ENCODE measurements around the gene TIMM29. TPM values are rescaled to one million over a fixed set of nuclear protein-coding genes. Genes with fewer than 3 reads are reported as not detected.

TIMM29 gene
- total RNA-seq, 6 experiments from 2014 or later: 18.0 to 25.0 (median 20.6) TPM

GRCh38 chr19:10922638-10923014 lies 6.0 kb upstream of the TIMM29 start:
- no peak overlapping the region for H3K4me3 Mint-ChIP-seq
- H3K9me3 Mint-ChIP-seq: no peaks in the 10 kb centered on the region
- H3K36me3 Mint-ChIP-seq (ENCODE audit: low read depth): peaks cover 16% of the 10 kb centered on the region
- peaks cover 7% of the 10 kb centered on the region for H3K4me1 Mint-ChIP-seq (ENCODE audit: low read depth)
- no peak for TF ChIP-seq CTCF (IDR thresholded peaks at IDR 0.05)
- H3K27ac Mint-ChIP-seq: no peak overlapping the region
- peaks cover 14% of the 10 kb centered on the region for H3K27me3 Mint-ChIP-seq (ENCODE audit: insufficient read depth)
- no peak for DNase-seq

GRCh38 chr19:10923260-10924112 lies 5.1 kb upstream of the TIMM29 start:
- Mint-ChIP-seq H3K36me3 (ENCODE audit: low read depth) (peaks cover 20% of the 10 kb centered on the region), H3K9me3 (no peaks in the 10 kb centered on the region), H3K27ac (no peak overlapping the region), H3K27me3 (ENCODE audit: insufficient read depth) (peaks cover 12% of the 10 kb centered on the region), H3K4me3 (no peak overlapping the region), H3K4me1 (ENCODE audit: low read depth) (peaks cover 9% of the 10 kb centered on the region)
- no peak for DNase-seq
- TF ChIP-seq CTCF (IDR thresholded peaks at IDR 0.05): no peak

- H3K36me3 Mint-ChIP-seq (ENCODE audit: low read depth): peaks cover 20% of the 10 kb centered on the region
- H3K27ac Mint-ChIP-seq: no peak overlapping the region; the same call in 1 of the 2 replicates
- no peak overlapping the region for H3K4me3 Mint-ChIP-seq
- peaks cover 9% of the 10 kb centered on the region for H3K4me1 Mint-ChIP-seq (ENCODE audit: low read depth)
- no peak for DNase-seq
- H3K27me3 Mint-ChIP-seq (ENCODE audit: insufficient read depth): peaks cover 12% of the 10 kb centered on the region
- H3K9me3 Mint-ChIP-seq: no peaks in the 10 kb centered on the region
- no peak for TF ChIP-seq CTCF (IDR thresholded peaks at IDR 0.05)
Measured at GRCh38 chr19:10924597-10924996, 4.0 kb upstream of the TIMM29 start.

GRCh38 chr19:10927730-10928562 lies 665 bp upstream of the TIMM29 start:
- no peak for TF ChIP-seq CTCF (IDR thresholded peaks at IDR 0.05)
- Mint-ChIP-seq H3K4me1 (ENCODE audit: low read depth) (peaks cover 9% of the 10 kb centered on the region), H3K36me3 (ENCODE audit: low read depth) (peaks cover 16% of the 10 kb centered on the region), H3K27me3 (ENCODE audit: insufficient read depth) (peaks cover 6% of the 10 kb centered on the region), H3K9me3 (no peaks in the 10 kb centered on the region), H3K4me3 (peak overlapping the region; percentile 95), H3K27ac (peak overlapping the region; percentile 84)
- peak; percentile 25 for DNase-seq

- H3K9me3 Mint-ChIP-seq: no peaks in the 10 kb centered on the region
- peaks cover 6% of the 10 kb centered on the region for H3K27me3 Mint-ChIP-seq (ENCODE audit: insufficient read depth)
- H3K27ac Mint-ChIP-seq: peak overlapping the region; percentile 18; the same call in 1 of the 2 replicates
- H3K4me3 Mint-ChIP-seq: peak overlapping the region; percentile 95
- no peak for TF ChIP-seq CTCF (IDR thresholded peaks at IDR 0.05)
- peaks cover 16% of the 10 kb centered on the region for H3K36me3 Mint-ChIP-seq (ENCODE audit: low read depth)
- no peak for DNase-seq
- peaks cover 9% of the 10 kb centered on the region for H3K4me1 Mint-ChIP-seq (ENCODE audit: low read depth)
Measured at GRCh38 chr19:10929402-10929794, 787 bp downstream of the TIMM29 start.

Data from HFFc6 (cell line).